Measurements from ENCODE around the gene SORCS1.

Gene SORCS1

DNA sequence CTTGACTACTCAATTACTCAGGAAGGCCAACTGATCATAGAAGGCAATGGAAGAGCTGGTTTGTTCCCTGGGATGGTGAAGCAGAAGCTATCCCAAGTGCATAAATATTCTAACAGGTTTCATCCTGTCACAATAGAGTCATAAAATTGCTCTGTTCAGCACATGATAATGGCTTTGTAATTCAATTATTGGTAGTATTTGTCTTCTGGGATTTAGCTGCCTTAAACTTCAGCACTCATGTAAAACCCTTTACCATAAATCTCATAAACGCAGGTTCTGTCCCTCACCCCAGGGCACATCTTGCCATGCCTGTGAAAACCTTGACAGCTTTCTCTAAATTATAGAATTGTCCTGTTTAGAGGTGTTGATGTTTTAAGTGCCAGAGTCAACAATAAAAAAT is 417.6 kb downstream of the SORCS1 start:
- DNase-seq (ENCODE audit: low read depth in 2 of 2) = no peak

GRCh38 chr10:106741006-106741530 is 423.4 kb downstream of the SORCS1 start:
- no peak for DNase-seq (ENCODE audit: low read depth in 2 of 2)

DNA sequence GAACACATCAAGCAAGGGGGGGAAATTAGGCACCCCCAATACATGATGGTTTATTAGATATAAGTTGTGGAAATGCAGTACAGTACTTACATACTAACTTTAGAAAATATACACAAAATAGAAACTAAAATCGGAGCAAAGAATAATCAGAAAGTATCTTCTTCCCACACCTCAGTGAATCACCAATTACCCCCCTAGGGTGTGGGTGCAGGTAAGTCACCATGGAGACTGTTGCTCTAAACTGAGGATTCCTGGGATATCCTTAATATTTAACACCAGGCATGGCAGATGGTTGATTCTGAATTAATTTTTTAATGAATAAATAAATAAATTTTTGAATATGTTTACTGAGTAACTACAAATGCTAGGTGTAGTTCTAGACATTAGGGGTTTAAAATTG is 424.4 kb downstream of the SORCS1 start:
- DNase-seq (ENCODE audit: low read depth in 2 of 2) = no peak

DNA sequence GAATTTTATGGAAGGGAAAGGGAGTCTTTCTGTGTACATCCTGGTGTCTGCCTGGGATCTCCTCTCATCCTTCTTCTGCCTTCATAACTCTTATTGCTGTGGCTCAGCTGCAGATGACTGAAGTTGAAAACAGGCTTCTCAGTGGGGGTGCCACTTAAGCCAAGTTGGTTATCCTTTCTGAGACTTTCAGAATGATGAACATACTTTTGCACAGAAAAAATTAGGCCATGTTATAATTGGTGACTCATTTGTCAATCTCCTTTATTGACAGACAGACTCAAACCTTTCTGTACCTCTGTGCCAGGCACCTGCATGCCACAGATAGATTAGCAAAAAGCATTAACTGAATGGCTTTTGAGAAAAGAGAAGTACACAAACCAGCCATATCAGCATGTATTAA is 430.3 kb downstream of the SORCS1 start:
- DNase-seq (ENCODE audit: low read depth in 2 of 2) = no peak

DNA sequence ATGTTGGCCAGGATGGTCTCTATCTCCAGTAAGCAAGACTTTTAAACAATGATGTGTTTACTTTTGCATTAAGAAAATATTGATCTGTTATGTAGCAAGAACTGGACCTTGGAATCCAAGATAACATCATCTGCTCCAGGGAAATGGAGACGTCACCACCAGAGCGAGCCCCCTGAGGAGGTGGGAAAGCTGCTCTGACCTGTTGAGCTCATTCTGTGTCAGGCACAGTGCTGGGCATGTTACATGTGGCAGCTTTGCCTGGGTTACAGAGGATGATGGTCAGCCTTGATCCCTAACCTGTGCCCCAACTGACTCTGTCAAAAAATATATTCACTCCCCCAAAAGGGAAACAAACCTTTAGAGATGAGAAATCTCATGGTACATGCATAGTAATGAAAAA is 436.3 kb downstream of the SORCS1 start:
- DNase-seq (ENCODE audit: low read depth in 2 of 2) = no peak

- DNase-seq (ENCODE audit: low read depth in 2 of 2) = no peak
These were observed 437.3 kb downstream of the SORCS1 start for GRCh38 chr10:106727170-106727569.

- no peak for DNase-seq (ENCODE audit: low read depth in 2 of 2)
These were observed 442.0 kb downstream of the SORCS1 start for GRCh38 chr10:106722524-106722923.

DNA sequence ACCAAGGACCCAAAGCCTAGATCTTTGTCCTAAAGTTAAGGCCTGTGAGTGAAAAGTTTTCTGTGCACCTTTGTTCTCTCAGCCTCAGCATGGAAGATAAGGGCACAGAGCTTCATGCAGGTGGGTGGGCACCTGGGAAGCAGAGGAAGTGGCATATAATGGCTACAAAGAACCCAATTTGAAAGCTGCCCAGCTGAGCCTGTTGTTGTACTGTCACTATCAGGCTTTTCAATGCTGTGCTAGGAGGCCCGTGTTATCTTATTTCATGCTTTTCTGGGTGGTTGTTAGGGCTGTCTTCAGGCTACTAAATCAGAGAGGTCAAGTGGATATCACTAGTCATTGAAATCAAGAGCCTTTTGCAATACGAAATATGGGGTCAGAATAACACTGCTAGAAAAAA is 443.8 kb downstream of the SORCS1 start:
- no peak for DNase-seq (ENCODE audit: low read depth in 2 of 2)

DNA sequence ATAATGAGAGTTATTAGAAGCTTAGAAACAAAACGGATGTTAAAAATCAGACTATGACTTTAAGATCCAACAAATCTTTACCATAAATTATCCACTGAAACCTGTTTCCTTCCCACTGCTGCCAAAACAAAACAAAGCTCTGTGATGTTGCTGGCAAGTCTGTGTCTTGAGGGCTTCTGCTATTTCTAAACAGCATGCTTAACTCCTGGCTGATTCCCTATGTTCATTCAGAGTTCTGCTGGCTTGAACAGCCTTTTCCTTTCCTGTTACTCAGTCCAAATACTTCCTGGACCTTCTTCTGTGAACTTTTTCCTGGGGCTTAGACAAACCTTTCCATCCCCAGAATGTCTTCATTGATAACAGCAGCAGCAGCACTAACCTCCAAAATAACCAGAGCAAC is 448.1 kb downstream of the SORCS1 start:
- DNase-seq (ENCODE audit: low read depth in 2 of 2) = no peak

- DNase-seq (ENCODE audit: low read depth in 2 of 2) = no peak
These were observed 449.6 kb downstream of the SORCS1 start for GRCh38 chr10:106714734-106715555.

DNA sequence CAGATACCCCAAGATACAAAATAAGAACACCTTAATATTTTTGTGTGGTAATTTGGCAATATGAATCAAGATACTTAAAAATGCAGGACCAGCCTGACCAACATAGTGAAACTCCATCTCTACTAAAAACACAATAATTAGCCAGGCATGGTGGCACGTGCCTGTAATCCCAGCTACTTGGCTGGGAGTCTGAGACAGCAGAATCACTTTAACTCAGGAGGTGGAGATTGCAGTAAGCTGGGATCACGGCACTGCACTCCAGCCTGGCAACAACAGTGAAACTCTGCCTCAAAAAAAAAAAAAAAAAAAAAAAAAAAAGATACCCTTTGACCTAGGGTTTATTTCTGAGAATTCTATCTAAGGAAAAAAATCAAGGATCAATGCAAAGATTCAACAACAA is 450.7 kb downstream of the SORCS1 start:
- no peak for DNase-seq (ENCODE audit: low read depth in 2 of 2)

GRCh38 chr10:106712988-106713387 is 451.5 kb downstream of the SORCS1 start:
- DNase-seq (ENCODE audit: low read depth in 2 of 2) = no peak

DNA sequence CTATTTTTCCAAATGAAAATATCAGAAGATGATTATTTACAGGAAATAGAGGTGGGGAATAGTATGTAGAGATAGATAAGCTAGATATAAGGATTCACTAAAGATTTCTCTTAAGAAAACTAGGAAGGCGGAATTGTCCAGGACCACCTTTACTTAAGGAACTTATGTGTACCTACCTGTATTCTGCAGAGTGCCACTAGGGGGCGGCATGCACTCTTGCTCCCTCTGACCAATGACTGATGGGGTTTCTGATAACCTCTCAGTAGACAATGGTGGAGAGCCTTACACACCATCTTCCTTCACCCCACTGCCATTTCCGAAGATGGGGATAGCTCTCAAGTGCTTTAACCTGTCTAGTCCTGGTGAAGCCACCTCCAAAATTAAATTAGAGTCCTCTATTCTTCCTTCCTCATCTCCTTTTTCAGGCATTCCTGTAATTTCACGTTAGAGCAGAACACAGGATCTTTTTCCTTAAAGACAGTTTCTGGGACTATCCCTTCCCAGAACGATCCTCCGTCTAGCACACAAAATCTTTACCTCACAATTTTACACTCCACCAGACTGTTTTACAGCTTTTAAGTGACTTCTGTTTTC is 453.1 kb downstream of the SORCS1 start:
- peak in 1 of 2 donors; percentile 12 for DNase-seq (ENCODE audit: low read depth in 2 of 2)

DNA sequence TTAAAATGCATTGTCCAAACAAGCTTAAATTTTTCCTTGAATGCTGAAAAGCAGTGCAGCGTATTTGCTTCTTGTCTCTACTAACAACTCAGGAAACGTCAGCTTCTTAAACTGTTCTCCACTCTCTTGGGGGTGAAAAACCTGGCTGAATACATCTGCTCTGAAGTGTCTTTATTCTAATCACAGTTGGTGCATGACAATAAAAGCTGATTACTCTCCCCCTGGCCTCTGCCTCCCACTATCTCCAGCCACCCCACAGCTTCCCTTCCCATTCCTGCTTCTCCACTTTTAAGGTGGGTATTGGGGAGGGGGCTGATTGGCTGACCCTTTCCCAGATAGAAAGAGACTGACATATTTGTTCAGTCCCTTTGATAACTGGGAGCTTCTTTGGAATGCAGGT is 456.0 kb downstream of the SORCS1 start:
- DNase-seq (ENCODE audit: low read depth in 2 of 2) = no peak

- DNase-seq (ENCODE audit: low read depth in 2 of 2) = no peak
These were observed 456.8 kb downstream of the SORCS1 start for GRCh38 chr10:106707657-106708056.

DNA sequence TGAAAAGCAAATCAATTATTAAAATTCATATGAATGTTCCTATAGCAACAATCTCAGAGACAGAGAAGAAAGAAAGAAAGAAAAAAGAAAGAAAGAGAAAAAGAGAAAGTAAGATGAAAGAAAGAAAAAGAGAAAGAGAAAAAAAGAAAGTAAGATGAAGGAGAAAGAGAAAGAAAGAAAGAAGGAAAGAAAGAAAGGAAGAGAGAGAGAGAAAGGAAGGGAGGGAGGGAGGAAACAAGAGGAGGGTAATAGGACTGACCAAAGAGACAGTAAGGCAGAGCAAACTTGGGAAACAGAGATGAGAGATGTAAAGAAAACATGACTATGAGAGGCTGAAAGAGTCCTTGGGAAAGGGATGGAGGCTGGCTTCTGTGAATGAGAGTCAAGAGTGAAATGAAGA is 458.4 kb downstream of the SORCS1 start:
- no peak for DNase-seq (ENCODE audit: low read depth in 2 of 2)

GRCh38 chr10:106705681-106706100 is 458.8 kb downstream of the SORCS1 start:
- peak; percentile 1 to 10 for DNase-seq (ENCODE audit: low read depth in 2 of 2)

GRCh38 chr10:106696239-106696638 is 468.3 kb downstream of the SORCS1 start:
- no peak for DNase-seq (ENCODE audit: low read depth in 2 of 2)

GRCh38 chr10:106694696-106695095 is 469.8 kb downstream of the SORCS1 start:
- no peak for DNase-seq (ENCODE audit: low read depth in 2 of 2)

DNA sequence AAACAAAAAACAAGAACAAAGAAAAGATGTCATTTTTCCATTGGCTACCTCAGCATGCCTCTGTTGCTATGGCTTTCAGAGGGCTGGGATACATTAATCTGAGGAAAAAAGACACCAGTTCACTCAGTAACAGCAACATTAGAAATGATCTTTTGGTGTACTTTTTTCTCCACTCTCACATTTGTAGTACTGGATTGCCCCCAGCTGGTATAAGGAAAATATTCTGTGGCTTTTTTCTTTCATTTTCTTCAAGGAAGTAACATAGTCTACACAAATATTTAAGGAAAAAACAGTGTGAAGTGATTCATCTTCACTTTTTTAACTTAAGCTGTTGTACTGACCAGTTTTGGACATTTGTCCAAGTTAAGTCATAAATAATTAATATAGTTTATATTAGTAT is 482.3 kb downstream of the SORCS1 start:
- no peak for DNase-seq (ENCODE audit: low read depth in 2 of 2)

GRCh38 chr10:106680061-106680460 is 484.4 kb downstream of the SORCS1 start:
- DNase-seq (ENCODE audit: low read depth in 2 of 2) = no peak

- DNase-seq (ENCODE audit: low read depth in 2 of 2) = no peak
These were observed 485.2 kb downstream of the SORCS1 start for GRCh38 chr10:106679314-106679713.

GRCh38 chr10:106672517-106673175 is 491.9 kb downstream of the SORCS1 start:
- no peak for DNase-seq (ENCODE audit: low read depth in 2 of 2)
